Suprapubic skin (tissue), 4 donors: Measurements from ENCODE around the gene PLXNA4.

Experiments
- CTCF ChIP-seq, 2 donors: fragments of 200-600 bp in 1 of 2; fragments of 450-650 bp in 1 of 2; sonication (generic) in 1 of 2; IDR thresholded peaks; one replicate each; pipeline ENCODE4 v1.5.1; 2016 to 2019; ENCODE audit warnings: antibody characterized with exemption in 2 of 2, mild to moderate bottlenecking in 1 of 2, moderate library complexity in 1 of 2
- EP300 ChIP-seq: sonication (generic); formaldehyde crosslinking; IDR thresholded peaks from one replicate; pipeline ENCODE4 v1.6.1; 2017; ENCODE audit warnings: antibody characterized with exemption
- POLR2A ChIP-seq, 2 donors: fragments of 450-650 bp; IDR thresholded peaks; one replicate each; pipeline ENCODE4 v1.6.1; 2017; ENCODE audit warnings: antibody characterized with exemption in 2 of 2, mild to moderate bottlenecking in 2 of 2, moderate library complexity in 2 of 2
- POLR2AphosphoS5 ChIP-seq, 3 donors: sonication (generic); formaldehyde crosslinking; IDR thresholded peaks; one replicate each; pipeline ENCODE4 v1.6.1; 2017; ENCODE audit warnings: antibody characterized with exemption in 3 of 3

- TF ChIP-seq POLR2A (IDR thresholded peaks at IDR 0.05) (no peak), CTCF (IDR thresholded peaks at IDR 0.05) (no peak), POLR2AphosphoS5 (IDR thresholded peaks at IDR 0.05) (no peak), EP300 (no peak)
These were observed 115.2 kb downstream of the PLXNA4 start for GRCh38 chr7:132461032-132461592.
